Measurements from ENCODE around the gene HDX. TPM values are rescaled to one million over a fixed set of nuclear protein-coding genes. Genes with fewer than 3 reads are reported as not detected.

Gene HDX
- total and polyA plus RNA-seq, 8 donors: under 0.01 to 5.7 (median 1.1) TPM

GRCh38 chrX:84441143-84441542, 61.1 kb downstream of the HDX start:
- intact Hi-C loops (cut with DNase I; ENCODE audit: low total_unique reads): no loop called here
- Histone ChIP-seq H3K4me1 (no peaks in the 10 kb centered on the region), H3K36me3 (no peaks in the 10 kb centered on the region), H3K27me3 (no peaks in the 10 kb centered on the region), H3K4me3 (no peak overlapping the region), H3K9me3 (peaks cover 0 to 26% (median 11%) of the 10 kb centered on the region in 4 donors), H3K27ac (no peak overlapping the region)
- no peak for DNase-seq
- 68 to 87% (median 81%) methylated on average over 1 of the region's 1 CpG for WGBS, 5 donors
- TF ChIP-seq EP300 (IDR thresholded peaks at IDR 0.05) (no peak), CTCF (IDR thresholded peaks at IDR 0.05) (no peak), POLR2AphosphoS5 (IDR thresholded peaks at IDR 0.05) (no peak), POLR2A (IDR thresholded peaks at IDR 0.05) (no peak)

GRCh38 chrX:84415140-84415539, 87.1 kb downstream of the HDX start:
- Histone ChIP-seq H3K36me3 (no peaks in the 10 kb centered on the region), H3K4me3 (no peak overlapping the region), H3K9me3 (peaks cover 0 to 7% (median 2%) of the 10 kb centered on the region in 4 donors), H3K27me3 (no peaks in the 10 kb centered on the region), H3K4me1 (no peaks in the 10 kb centered on the region), H3K27ac (no peak overlapping the region)
- no peak for TF ChIP-seq POLR2AphosphoS5 (IDR thresholded peaks at IDR 0.05)
- no peak for TF ChIP-seq EP300 (IDR thresholded peaks at IDR 0.05)
- TF ChIP-seq CTCF (IDR thresholded peaks at IDR 0.05): no peak
- TF ChIP-seq POLR2A (IDR thresholded peaks at IDR 0.05): no peak
- intact Hi-C loops (cut with DNase I; ENCODE audit: low total_unique reads): no loop called here
- DNase-seq: no peak

DNA sequence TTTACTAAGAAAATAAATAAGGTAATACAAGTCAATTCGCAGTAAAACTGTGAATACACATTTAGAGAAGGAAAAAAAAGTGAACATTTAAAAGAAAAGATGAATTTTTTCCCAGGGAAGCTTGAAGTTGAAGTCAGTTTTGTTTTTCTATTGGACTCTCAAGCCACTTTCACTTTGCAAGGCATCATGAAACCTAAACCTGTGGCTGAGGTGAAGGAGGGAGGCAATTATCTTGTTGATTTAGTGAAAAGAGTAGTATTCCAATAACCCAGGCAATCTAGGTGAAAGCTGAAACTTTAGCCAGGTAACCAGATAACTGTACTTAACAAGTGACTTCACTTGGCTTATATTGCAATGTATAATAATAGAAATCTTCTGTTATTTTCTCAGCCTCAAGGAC, 138.6 kb downstream of the HDX start:
- no peak for TF ChIP-seq POLR2AphosphoS5 (IDR thresholded peaks at IDR 0.05)
- TF ChIP-seq EP300 (IDR thresholded peaks at IDR 0.05): no peak
- TF ChIP-seq POLR2A (IDR thresholded peaks at IDR 0.05): no peak
- TF ChIP-seq CTCF (IDR thresholded peaks at IDR 0.05): no peak
- Histone ChIP-seq H3K27ac (no peak overlapping the region), H3K4me3 (no peak overlapping the region), H3K4me1 (no peaks in the 10 kb centered on the region), H3K9me3 (peaks cover 0 to 12% (median 4%) of the 10 kb centered on the region in 4 donors), H3K36me3 (no peaks in the 10 kb centered on the region), H3K27me3 (no peaks in the 10 kb centered on the region)
- intact Hi-C loops (cut with DNase I; ENCODE audit: low total_unique reads): no loop called here
- DNase-seq: no peak
- WGBS, 5 donors: 24 to 64% (median 38%) methylated on average over 1 of the region's 1 CpG

DNA sequence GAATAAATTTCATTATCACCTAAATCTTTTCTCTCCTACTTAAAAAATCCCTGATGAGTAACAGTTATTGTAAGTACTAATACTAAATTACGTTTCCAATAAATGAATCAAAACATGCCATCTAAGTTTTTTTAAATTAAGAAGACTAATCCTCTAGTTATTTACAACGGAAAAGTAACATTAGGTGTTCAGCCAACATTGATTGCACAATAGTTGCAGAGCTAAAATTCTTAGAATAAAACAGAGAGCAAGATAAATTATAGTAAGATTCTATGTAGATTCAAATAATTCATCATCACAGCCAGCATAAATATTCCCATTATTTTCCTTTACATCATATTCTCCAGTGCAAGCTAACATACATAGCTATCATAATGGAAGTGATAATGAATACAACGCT, 139.2 kb downstream of the HDX start:
- Histone ChIP-seq H3K27me3 (no peaks in the 10 kb centered on the region), H3K4me1 (no peaks in the 10 kb centered on the region), H3K27ac (no peak overlapping the region), H3K9me3 (peaks cover 0 to 12% (median 4%) of the 10 kb centered on the region in 4 donors), H3K36me3 (no peaks in the 10 kb centered on the region), H3K4me3 (no peak overlapping the region)
- no peak for TF ChIP-seq CTCF (IDR thresholded peaks at IDR 0.05)
- TF ChIP-seq EP300 (IDR thresholded peaks at IDR 0.05): no peak
- TF ChIP-seq POLR2AphosphoS5 (IDR thresholded peaks at IDR 0.05): no peak
- TF ChIP-seq POLR2A (IDR thresholded peaks at IDR 0.05): no peak
- intact Hi-C loops (cut with DNase I; ENCODE audit: low total_unique reads): no loop called here
- DNase-seq: no peak
- 47 to 69% (median 59%) methylated on average over 3 of the region's 3 CpGs for WGBS, 5 donors

Measured in stomach (tissue), 9 donors.